Endometrial microvascular endothelial cells (primary cell): Measurements from ENCODE around the gene SLC38A10. TPM values are rescaled to one million over a fixed set of nuclear protein-coding genes. Genes with fewer than 3 reads are reported as not detected.

Experiments
- in situ Hi-C: cut with HindIII; loops from 2 replicates; pipeline ENCODE4 v1.10.0; 2017; ENCODE audit warnings: low sequenced_read_pairs, low pct_unique_long_range_greater_than_20kb; ENCODE audit errors: inconsistent ontology term
- total RNA-seq: library from RNA; depleted of rRNA; stranded (reverse); fragments of >200 nt; gene quantifications from one replicate; pipeline ENCODE4 v1.2.3, GENCODE V29; 2015; ENCODE audit errors: inconsistent ontology term

The SLC38A10 gene
- total RNA-seq, 1 donor from 2014 or later = 103 TPM

DNA sequence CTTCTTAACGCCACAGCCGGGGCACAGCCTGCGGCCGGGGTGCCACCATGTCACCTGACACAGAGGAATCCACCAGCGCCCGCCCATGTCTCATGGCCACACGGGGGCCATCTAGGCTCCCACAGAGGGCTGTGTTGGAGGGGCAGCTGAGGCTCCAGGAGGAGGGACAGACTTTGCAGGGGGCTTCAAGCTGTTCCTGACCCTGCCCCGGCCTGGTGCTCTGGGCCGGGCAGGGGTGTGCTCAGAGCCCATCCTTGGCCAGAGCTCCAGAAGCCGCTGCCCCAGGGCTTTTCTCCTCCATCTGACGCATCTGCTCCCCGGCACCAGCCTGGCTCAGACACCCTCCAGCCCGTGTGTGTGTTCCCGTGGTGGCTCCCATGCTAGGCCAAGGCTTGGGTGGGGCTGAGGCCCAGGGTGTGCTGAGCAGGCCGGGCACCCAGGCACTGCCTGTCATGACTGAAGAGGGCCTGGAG is 7.8 kb upstream of the SLC38A10 start:
- in situ Hi-C loops = no loop called here

- in situ Hi-C loops = no loop called here
Observed at GRCh38 chr17:81302324-81302723, 7.2 kb upstream of the SLC38A10 start.

DNA sequence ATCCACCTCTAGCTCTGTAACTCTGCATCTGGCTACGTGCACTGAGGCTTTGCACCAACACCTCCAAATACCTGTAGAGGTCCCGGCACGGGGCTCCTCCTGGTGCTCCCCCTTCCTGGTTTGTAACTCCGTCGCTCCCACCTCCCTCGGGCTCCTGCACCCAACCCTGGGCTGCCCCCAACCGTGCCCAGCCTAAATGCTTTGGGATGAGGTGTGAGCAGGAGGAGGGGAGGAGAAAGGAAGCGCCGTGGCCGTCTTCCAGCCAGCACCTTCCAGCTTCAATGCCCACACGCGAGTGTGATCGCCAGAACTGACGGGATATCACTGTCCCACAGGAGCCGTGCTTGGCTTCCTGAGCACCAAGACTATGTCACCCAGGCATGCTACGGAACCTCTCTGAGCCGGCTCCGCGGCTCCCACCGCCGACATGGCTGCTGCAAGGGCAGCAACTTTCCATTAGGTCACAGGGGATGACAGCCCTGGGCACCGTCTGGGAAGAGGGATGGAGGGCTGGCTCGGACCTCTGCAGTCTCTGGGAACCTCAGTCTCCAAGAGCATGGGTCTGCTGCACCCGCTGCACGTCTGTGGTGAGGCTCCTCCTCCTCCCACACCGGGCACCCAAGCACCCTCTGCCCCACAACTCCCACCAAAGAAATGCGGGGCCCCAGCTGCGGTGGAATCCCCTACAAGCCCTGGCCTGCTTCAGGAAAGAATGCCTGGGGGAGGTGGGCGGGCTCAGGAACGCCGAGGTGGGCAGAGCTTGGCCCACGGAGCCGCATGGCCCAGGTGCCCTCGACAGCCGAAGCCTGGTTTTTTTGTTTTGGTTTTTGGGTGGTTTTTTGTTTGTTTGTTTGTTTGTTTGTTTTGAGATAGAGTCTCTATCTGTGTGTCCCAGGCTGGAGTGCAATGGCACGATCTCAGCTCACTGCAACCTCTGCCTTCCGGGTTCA is 6.4 kb upstream of the SLC38A10 start:
- in situ Hi-C loops = no loop called here

DNA sequence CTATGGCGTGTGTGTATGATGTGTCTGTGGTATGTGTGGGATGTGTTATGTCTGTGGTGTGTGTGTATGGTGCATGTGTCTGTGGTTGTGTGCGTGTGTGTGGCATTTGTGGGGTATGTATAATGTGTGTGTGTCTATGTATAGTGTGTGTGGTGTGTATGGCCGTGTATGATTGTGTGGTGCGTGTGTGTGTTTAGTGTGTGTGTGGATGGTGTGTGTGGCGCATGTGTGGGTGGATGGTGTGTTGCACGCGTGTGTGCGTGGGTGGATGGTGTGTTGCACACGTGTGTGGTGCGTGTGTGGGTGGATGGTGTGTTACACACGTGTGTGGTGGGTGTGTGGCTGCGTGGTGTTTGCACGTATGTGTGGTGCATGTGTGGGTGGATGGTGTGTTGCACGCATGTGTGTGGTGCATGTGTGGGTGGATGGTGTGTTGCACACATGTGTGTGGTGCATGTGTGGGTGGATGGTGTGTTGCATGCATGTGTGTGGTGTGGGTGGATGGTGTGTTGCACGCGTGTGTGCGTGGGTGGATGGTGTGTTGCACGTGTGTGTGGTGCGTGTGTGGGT is 5.6 kb upstream of the SLC38A10 start:
- in situ Hi-C loops = no loop called here

- in situ Hi-C loops = no loop called here
Observed at GRCh38 chr17:81299846-81300585, 4.9 kb upstream of the SLC38A10 start.

DNA sequence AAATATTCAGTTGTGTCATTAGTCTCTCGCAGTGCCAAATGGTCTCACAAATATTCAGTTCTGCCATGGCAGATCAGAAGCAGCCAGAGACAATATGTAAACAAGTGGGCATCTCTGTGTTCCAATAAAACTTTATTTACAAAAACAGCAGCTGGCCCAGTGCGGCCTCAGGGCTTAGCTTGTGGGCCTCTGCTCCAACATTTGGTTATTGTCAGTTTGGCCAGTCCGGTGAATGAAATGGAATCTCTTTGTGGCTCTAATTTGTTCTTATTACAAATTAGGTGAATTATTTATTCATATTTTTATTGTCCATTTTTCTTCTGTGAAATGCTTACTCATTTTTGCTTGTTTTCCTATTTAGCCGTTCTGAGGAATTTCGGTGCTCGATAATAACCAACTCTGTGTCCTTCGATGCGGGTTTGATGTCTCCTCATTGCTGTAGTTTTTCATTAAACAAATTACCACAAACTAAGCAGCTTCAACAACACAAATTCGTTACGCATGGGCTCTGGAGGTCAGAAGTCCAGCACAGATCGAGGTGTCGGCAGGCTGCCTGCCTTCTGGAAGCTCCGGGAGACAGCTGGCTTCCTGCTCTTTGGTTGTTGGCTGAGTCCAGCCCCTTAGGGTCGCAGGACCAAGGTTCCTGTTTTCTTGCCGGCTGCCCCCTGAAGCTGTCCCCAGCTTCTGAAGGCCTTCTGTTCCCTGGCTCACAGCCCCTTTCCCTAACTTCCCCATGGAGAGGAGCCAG is 4.1 kb upstream of the SLC38A10 start:
- in situ Hi-C loops = no loop called here

- in situ Hi-C loops = no loop called here
Observed at GRCh38 chr17:81298325-81298990, 3.4 kb upstream of the SLC38A10 start.

GRCh38 chr17:81295676-81296381 is 722 bp upstream of the SLC38A10 start:
- in situ Hi-C loops = no loop called here

DNA sequence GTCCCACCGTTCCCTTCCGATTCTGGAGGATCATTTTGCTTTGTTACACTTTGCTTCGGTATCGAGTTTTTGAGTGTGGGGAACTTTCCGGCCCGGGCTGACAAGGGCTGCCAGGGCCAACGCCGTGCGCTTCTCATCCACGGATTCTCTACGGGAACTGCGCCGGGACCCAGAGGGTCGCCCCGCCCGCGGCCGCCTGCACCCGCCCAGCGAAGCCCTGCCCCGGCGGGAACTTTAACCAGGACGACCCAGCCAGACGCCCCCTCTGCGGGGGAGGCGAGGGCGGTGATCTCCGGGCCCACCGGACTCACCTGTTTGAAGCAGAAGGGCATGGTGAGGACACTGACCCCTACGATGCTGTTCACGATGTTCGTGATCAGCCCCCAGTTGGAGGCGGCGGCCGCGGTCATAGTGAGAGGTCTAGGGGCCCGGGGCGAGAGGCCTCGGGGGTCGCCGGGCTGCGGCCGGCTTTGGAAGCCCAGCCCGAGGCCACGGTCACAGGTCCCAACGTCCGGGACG is 536 bp downstream of the SLC38A10 start:
- in situ Hi-C loops = no loop called here

GRCh38 chr17:81292450-81292849 is 2.7 kb downstream of the SLC38A10 start:
- in situ Hi-C loops = no loop called here

DNA sequence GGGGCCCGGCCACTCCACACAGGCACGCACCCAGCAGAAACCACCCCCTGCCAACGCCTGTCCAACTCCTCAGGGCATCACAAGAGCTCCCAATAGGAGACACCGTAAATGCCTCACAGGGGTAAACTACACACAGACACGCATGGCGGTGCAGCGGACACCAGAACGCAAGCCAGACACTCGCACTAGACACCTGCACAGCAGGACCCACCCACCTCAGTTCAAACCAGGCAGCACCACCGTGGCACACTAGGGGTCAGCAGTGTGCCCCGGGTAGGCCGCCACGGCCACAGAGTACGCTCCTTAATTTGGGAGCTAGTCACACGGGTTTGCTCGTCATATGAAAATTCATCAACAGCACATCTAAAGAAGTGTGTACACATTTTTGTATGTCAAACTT is 3.4 kb downstream of the SLC38A10 start:
- in situ Hi-C loops = no loop called here

GRCh38 chr17:81290230-81290629 is 4.9 kb downstream of the SLC38A10 start:
- in situ Hi-C loops = no loop called here

DNA sequence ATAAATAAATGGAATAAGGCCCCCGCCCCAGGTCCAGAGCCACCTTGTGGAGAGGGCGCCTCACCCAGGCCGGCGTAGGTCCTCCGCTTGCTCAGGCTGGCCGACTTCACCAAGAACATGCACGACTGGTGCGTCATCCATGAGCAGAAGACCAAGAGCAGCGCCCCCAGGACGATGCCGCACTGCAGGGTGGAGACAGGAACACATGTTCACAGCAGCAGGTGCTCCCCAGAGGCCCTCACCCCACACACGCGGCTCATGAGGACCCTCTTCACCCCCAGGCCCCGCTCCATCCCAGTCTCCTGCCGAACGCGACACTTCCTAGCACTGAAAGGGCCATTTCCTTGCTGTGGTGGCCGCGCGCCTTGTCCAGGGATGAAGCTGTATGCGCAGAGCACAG is 5.5 kb downstream of the SLC38A10 start:
- in situ Hi-C loops = no loop called here

DNA sequence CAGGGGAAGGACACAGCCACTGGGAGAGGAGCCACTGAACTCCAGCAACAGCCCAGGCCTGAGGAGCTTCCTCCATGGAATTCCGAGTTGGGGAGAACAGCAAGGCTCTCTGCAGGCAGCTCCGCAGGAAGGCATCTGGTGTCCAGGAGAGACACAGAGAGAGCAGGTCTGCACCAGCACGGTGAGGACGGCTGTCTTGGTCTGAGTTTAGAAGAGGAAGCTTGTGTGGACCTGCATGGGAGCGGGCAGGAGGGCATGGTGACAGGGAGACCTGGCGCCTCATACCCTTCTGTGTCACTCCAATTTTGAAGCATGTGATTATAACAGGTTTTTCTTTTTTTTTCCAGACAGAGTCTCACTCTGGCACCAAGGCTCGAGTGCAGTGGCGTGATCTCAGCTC is 6.4 kb downstream of the SLC38A10 start:
- in situ Hi-C loops = no loop called here

DNA sequence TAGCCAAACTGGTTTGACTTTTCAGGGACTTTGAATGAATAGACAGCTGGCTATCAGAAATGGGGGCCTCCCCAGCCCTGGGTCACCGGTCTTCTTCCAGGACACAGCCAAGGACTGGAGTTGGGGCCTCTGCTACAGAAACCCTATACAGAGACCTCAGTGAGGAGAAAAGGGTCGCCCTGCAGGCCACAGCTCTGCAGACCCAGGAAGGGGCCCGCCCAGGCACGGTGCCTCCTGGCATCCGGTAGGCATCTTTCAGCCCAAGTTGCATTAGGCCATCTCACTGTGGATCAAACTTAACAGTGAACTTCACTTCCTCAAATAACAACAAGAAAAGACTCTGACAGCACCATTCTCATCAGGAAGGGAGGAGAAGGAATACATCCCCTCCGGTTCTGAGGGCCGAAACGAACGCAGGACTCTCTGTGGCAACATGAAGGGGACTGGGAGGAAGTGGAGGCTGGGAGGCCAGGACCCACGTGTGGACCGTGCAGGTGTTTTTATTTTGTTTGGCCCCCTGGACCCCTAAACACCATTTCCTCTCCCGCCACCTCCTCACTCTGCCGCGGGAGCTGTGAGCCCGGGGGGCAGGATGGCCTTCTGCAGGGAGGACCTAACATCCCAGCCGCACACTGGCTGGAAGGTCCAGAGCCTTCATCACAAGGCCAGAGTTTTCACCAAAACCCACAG is 7.2 kb downstream of the SLC38A10 start:
- in situ Hi-C loops = no loop called here

DNA sequence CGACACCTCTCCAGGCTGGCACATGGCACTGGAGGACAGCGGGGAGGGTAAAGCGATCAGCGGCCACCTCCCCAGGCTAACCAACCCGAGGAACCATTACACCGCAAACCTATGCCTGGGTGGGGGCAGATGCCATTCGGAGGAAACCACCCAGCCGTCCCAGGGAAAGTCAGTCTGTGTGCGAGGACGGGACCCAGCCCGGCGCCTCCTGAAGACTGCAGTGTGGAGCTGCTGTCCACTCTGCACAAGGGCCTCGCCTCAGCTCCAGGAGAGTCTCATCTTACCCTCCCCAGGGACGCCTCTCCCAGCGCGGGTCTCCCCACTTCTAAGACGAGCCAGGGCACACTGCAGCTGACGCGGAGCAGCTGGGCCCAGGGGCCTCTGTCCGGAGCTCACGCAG is 8.0 kb downstream of the SLC38A10 start:
- in situ Hi-C loops = no loop called here

DNA sequence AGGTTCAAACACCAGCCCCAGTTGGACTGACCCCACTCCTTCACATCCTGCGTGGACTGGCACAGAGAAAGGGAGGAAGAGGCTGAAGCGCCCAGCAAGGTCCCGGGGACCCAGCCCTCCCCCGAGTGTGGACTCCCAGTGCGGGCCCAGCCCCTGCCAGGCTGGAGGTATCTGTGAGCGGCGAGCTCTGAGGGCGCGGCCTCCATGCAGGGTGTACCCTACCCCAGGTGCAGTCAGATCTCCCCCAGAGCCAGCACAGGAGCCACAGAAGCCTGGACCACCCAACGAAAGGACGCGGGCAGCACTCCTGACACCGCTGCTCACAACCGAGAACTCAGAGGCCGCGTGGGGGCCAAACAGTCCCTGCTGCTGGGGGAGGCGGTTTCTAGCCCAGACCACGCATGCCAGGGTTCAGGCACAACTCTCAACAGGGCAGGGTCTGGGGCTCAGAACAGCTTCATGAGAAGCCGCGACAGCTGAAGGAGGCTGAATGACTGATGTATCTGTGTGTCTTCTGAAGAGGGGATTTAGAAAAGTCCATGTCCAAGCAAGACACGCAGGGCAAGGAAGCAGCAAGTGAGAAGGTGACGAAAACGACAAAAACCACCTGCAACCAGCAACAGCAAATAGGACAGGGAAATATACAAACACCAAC is 8.5 kb downstream of the SLC38A10 start:
- in situ Hi-C loops = no loop called here
